Jurkat, Clone E6-1 (cell line): ENCODE measurements around the gene RAF1.

ENCODE experiments used
- DNase-seq: peaks from one replicate; pipeline ENCODE4 v3.0.0-alpha.2; 2011; ENCODE audit warnings: low read depth, low spot score
- H3K4me3 ChIP-seq: 2 replicates; pipeline ENCODE4 v1.5.1; 2011; ENCODE audit warnings: mild to moderate bottlenecking, low read length, control low read depth, moderate library complexity

Gene RAF1

GRCh38 chr3:12579456-12579855 lies 84.5 kb downstream of the RAF1 start:
- DNase-seq, result no peak
- no peak overlapping the region for H3K4me3 ChIP-seq

- no peak for DNase-seq
- H3K4me3 ChIP-seq, result no peak overlapping the region
Measured at GRCh38 chr3:12578742-12579141, 85.2 kb downstream of the RAF1 start.

- H3K4me3 ChIP-seq, result no peak overlapping the region
- DNase-seq, result no peak
Measured at GRCh38 chr3:12577379-12577778, 86.5 kb downstream of the RAF1 start.

- H3K4me3 ChIP-seq, result no peak overlapping the region
- DNase-seq, result no peak
Measured at GRCh38 chr3:12574661-12575060, 89.3 kb downstream of the RAF1 start.

GRCh38 chr3:12574131-12574530 lies 89.8 kb downstream of the RAF1 start:
- no peak overlapping the region for H3K4me3 ChIP-seq
- DNase-seq, result no peak

- no peak overlapping the region for H3K4me3 ChIP-seq
- DNase-seq, result no peak
Measured at GRCh38 chr3:12571986-12572385, 91.9 kb downstream of the RAF1 start.

- DNase-seq, result no peak
- no peak overlapping the region for H3K4me3 ChIP-seq
Measured at GRCh38 chr3:12569836-12570235, 94.1 kb downstream of the RAF1 start.

GRCh38 chr3:12568747-12569146 lies 95.2 kb downstream of the RAF1 start:
- no peak overlapping the region for H3K4me3 ChIP-seq
- no peak for DNase-seq

- no peak overlapping the region for H3K4me3 ChIP-seq
- DNase-seq, result no peak
Measured at GRCh38 chr3:12566976-12567375, 96.9 kb downstream of the RAF1 start.

GRCh38 chr3:12562451-12562850 lies 101.5 kb downstream of the RAF1 start:
- DNase-seq, result no peak
- H3K4me3 ChIP-seq, result no peak overlapping the region

GRCh38 chr3:12561397-12561796 lies 102.5 kb downstream of the RAF1 start:
- no peak overlapping the region for H3K4me3 ChIP-seq

GRCh38 chr3:12560505-12561190 lies 103.3 kb downstream of the RAF1 start:
- DNase-seq, result no peak
- H3K4me3 ChIP-seq, result no peak overlapping the region

More at GRCh38 chr3:12561397-12561796, 102.5 kb downstream of the RAF1 start:
- no peak for DNase-seq

- DNase-seq, result no peak
- H3K4me3 ChIP-seq, result no peak overlapping the region
Measured at GRCh38 chr3:12559520-12559919, 104.4 kb downstream of the RAF1 start.

GRCh38 chr3:12558706-12559105 lies 105.2 kb downstream of the RAF1 start:
- DNase-seq, result no peak
- no peak overlapping the region for H3K4me3 ChIP-seq

GRCh38 chr3:12557473-12558100 lies 106.3 kb downstream of the RAF1 start:
- H3K4me3 ChIP-seq, result peak overlapping the region; percentile 69
- DNase-seq, result no peak

GRCh38 chr3:12556690-12557472 lies 107.0 kb downstream of the RAF1 start, which contains the start of gene MKRN2:
Gene MKRN2 (plus strand): TSS chr3:12557087. CDS start chr3:12557151, 64 bp downstream.
- H3K4me3 ChIP-seq, result peak within 1 kb of the TSS; percentile 69
- DNase-seq, result peak; percentile 72

GRCh38 chr3:12556314-12556689 lies 107.6 kb downstream of the RAF1 start:
- peak overlapping the region; percentile 69 for H3K4me3 ChIP-seq
- no peak for DNase-seq

GRCh38 chr3:12553921-12554391 lies 110.0 kb downstream of the RAF1 start:
- peak overlapping the region; percentile 53 for H3K4me3 ChIP-seq

GRCh38 chr3:12549971-12550760 lies 113.8 kb downstream of the RAF1 start:
- no peak overlapping the region for H3K4me3 ChIP-seq
- DNase-seq, result no peak

More at GRCh38 chr3:12553921-12554391, 110.0 kb downstream of the RAF1 start:
- DNase-seq, result no peak
